ENCODE measurements around the gene RBAK.

GRCh38 chr7:5116359-5116758, 70.7 kb downstream of the RBAK start:
- TF ChIP-seq CTCF (IDR thresholded peaks at IDR 0.05; ENCODE audit: insufficient read depth, low read length, poor library complexity, severe bottlenecking) (no peak), EZH2phosphoT487 (conservative IDR thresholded peaks at IDR 0.05; ENCODE audit: low read length) (no peak)

Measured in SU-DHL-6 (cell line).